Stimulated activated CD4-positive, alpha-beta T cell treated with anti-CD3 and anti-CD28 coated beads, TNF-alpha, amount 100 ng/mL, for 1 hour (primary cell): Measurements from ENCODE around the gene AOPEP.
A peak's percentile ranks its signal among the peaks of the same experiment; 100 is the strongest.
"Not testable (repeated sequence)": the region's sequence is repeated elsewhere in the genome, so short reads cannot be mapped to it uniquely, and the experiment has no call there.

ENCODE experiments used
- DNase-seq, 3 donors: peaks; one replicate each; pipeline ENCODE4 v3.0.0-alpha.2; 2020; ENCODE audit warnings: low read depth in 3 of 3, low spot score in 1 of 3

Gene AOPEP

GRCh38 chr9:94840738-94841137 lies 114.2 kb downstream of the AOPEP start:
- no peak for DNase-seq

GRCh38 chr9:94843134-94843533 lies 116.6 kb downstream of the AOPEP start:
- no peak for DNase-seq

DNA sequence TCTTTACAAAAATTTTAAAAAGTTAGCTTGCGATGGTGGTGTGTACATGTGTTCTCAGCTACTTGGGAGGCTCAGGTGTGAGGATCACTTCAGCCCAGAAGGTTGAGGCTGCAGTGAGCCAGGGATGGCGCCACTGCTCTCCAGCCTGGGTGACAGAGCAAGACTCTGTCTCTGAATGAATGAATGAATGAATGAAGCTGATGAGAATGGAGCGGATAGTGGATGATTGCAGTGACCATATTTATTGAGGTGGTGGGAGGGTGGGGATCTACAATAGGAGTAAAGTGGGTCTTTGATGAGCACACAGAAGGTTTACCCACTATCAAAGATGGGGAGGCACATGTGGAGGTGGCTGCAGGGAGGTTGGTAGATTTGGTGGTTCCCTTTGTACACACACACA lies 120.2 kb downstream of the AOPEP start:
- DNase-seq, result no peak

DNA sequence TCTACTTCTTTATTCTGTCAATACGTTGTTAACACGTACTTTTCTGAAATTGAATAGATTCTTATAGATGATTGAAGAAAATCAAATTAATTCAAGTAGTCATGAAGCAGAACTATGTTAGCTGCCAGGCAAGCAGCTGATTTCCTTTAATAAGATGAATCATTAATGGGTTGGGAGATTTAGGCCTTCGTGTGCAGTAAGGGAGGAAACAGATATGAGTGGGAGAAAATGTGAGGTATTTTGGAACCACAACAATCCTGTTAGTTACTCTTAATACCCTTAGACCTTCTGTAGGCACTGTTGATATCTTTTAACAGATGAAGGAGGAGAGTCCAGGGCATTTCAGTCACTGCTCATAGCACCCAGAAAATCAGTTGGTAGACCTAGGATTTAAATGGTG lies 121.0 kb downstream of the AOPEP start:
- no peak for DNase-seq

DNA sequence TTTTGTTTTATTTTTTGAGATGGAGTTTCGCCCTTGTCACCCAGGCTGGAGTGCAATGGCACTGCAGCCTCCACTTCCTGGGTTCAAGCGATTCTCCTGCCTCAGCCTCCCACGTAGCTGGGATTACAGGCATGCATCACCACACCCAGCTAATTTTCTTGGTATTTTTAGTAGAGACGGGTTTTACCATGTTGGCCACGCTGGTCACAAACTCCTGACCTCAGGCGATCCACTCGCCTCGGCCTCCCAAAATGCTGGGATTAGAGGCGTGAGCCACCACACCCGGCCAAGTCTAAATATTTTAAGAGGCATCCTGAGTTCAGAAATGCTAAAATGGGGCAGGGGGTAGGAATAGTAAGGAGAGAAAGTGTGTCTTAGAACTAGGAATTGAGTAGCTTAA lies 122.3 kb downstream of the AOPEP start:
- not testable (repeated sequence) for DNase-seq

DNA sequence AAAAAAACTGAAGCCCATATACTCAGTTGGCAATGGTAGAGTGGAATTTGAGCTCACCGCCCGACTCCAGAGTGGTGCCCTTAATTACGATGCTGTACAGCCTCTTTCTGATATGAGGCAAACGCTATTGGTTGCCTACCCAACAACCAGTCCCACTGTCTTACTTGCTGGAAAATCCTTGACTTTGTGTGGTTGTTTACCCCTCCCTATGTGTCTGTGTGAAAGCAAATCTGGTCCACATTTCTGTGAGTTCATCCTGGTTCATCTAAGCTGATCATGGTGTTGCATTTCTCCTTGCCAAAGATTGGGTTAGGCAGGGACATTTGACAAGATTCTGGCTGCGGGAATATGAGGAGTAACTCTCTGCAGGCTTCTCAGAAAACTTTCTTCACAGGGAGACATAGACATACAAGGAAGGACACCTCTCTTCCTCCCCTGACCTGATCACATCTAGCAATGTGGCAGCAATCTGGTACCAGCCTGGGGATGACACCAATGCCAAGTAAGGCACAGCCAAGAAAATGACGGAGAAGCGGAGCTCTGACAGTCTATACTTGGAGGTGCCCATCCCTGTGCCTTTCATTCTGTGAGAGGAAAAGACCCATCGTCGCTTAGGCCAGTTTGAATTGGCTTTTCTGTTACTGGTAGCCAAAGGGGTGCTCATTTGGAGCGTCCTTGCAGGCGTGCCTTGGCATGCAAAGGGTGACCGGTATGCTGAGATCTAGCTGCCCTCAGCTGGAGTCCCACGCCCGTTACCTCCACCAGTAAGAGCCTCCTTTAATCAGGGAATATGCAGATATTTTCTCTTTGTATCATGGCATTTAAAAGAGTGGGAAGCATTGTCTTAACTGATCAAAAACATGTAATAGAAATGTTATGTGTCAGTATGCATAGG lies 124.3 kb downstream of the AOPEP start:
- DNase-seq, result no peak

GRCh38 chr9:94851467-94851866 lies 125.0 kb downstream of the AOPEP start:
- DNase-seq, result no peak

- no peak for DNase-seq
Observed at GRCh38 chr9:94851892-94852291, 125.4 kb downstream of the AOPEP start.

- DNase-seq, result no peak
Observed at GRCh38 chr9:94852373-94852772, 125.9 kb downstream of the AOPEP start.

DNA sequence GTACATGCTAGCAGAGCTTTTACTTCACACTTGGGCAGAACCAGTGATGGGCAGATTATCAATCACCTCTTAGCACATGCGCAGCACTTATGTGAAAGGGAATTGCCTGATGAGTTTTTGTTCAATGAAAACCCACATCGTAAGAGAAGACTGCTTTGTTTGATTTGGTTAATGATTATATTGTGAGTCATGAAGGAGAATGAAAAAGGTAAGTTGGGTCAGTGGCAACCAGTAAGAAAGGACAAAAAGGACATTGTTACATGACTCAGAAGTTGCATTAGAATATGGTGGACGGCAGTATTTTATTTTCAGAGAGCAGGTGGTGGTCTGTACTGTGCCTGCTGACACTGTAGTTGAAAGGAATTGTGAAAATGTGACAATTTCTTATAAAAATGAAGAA lies 127.4 kb downstream of the AOPEP start:
- no peak for DNase-seq

- no peak for DNase-seq
Observed at GRCh38 chr9:94855903-94856302, 129.4 kb downstream of the AOPEP start.

DNA sequence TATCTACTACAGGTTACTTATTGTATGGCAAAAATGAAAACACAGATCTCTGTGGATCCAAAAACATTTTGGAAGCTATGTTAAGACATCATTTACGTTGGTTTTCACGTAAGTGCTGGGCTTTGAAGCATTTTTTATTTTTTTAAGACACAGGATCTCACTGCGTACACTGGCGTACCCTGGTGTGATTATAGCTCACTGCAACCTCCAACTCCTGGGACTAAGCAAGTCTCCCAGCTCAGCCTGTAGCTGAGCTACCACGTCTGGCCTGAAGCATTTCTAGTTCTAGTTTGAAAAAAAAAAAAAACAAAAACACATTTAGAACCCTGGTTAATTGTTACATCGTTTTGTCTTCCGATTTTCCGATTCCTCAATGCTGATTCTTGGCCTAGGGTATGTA lies 131.3 kb downstream of the AOPEP start:
- no peak for DNase-seq

DNA sequence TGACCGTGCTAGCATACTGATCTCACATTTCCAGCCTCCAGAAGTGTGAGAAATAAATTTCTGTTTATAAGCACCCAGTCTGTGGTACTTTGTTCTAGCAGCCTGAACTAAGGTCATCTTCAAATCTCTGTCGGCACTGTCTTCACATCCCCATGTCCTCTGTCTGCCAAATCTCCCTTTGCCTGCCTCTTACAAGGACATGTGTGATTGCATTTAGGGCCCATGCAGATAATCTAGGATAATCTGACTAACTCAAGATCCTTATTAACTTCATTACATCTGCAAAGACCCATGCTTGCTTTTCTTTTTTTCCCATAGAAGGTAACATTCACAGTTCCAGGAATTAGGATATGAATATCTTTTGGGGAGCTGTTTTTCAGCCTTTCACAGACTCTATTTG lies 132.7 kb downstream of the AOPEP start:
- DNase-seq, result no peak

GRCh38 chr9:94859891-94860290 lies 133.4 kb downstream of the AOPEP start:
- DNase-seq, result no peak

GRCh38 chr9:94860678-94861588 lies 134.4 kb downstream of the AOPEP start:
- peak; percentile 22 to 27 (median 24) for DNase-seq

DNA sequence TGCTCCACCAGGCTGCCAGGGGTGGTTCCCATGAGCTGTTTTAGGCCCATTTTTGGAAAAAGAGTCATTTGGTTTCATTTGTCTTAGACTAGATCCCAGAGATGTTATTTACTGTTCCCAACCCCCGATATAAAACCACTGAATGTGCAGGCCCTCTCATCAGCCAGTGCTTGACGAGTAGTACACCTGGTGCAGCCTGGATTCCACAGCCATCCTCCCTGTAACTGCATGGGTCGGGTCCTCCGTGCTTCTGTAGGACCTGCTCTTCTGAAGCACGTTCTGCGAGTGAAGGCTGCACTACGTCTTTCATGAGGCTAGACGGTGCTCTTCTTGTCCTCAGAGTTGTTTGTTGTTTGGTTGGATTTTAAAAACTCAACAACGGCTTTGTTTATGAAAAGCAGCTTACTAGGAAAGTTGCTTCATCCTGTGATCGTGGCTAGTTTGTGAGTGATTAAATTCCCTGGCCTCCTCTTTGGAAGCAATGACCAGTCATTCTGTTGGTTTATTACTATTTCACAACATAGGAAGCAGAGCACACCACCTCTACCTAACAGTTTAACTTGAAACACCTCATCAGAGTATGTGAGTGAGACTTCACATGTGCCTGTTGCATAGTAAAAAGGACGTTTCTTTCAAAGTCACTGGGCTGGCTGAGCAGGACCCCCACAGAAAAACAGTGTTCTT lies 135.2 kb downstream of the AOPEP start:
- no peak for DNase-seq

- no peak for DNase-seq
Observed at GRCh38 chr9:94864196-94864595, 137.7 kb downstream of the AOPEP start.

GRCh38 chr9:94864862-94865509 lies 138.5 kb downstream of the AOPEP start:
- DNase-seq, result no peak

DNA sequence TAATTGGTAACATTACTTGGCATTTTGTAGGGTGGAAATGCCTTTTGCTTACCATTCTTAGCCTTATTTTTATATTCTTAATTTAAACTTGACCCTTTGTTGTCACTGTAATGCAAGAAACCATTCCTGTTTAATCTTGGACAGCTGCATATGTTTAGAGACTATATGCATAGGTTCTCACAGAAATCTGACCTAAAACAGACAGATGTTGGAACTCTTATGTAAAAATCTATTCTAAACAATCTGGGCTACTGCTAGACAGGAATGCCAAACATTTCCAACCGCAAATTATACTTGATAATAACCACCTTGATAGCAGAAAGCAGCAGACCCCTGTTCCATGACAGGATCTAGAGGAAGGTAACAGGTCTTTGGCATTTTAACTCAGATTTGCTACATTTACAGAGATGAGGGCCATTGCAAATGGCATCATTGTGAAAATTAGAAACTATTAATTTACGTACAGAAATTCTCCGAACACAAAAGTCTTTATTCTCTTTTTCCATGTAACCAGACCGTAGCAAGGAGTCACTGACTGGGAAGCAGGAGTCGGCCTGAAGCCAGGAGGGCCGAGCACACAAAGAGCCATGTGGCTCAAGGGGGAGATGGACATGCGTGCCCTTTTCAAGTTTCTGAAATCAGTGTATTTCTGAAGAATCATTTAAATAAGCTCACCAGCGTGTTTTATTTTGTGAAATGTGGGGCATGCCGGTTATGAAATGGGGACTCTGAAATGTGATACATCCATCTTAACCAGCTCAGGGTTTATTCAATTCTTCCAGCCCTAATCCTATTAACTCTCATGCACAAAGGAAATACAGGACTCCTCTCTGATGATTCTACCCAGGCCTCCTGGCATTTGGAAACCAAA lies 139.3 kb downstream of the AOPEP start:
- DNase-seq, result no peak

DNA sequence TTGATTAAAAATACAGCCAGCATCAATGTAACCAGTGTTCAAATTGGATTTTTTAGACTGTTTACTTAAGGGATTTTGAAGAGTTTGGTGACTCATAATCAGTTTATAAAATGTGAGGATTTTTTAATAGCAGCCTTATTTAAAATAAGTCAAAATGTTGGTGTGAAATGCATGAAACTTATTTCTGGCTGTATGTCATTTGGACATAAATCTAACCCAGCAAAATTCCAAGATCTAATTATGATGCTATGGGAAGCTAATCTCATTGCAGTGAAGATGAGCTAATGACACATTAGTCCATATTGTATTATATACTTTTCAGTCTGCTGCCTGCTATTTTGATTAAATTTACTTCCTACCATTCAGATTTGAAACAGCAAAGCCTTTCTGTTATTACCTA lies 140.3 kb downstream of the AOPEP start:
- no peak for DNase-seq
